Stimulated activated CD4-positive, alpha-beta T cell treated with anti-CD3 and anti-CD28 coated beads, Interleukin-15, amount 100 ng/mL, for 1 hour (primary cell): Measurements from ENCODE around the gene SLC16A2.

Experiments
- DNase-seq, 2 donors: peaks; one replicate each; pipeline ENCODE4 v3.0.0-alpha.2; 2020; ENCODE audit warnings: low read depth in 1 of 2, low spot score in 1 of 2

The SLC16A2 gene

DNA sequence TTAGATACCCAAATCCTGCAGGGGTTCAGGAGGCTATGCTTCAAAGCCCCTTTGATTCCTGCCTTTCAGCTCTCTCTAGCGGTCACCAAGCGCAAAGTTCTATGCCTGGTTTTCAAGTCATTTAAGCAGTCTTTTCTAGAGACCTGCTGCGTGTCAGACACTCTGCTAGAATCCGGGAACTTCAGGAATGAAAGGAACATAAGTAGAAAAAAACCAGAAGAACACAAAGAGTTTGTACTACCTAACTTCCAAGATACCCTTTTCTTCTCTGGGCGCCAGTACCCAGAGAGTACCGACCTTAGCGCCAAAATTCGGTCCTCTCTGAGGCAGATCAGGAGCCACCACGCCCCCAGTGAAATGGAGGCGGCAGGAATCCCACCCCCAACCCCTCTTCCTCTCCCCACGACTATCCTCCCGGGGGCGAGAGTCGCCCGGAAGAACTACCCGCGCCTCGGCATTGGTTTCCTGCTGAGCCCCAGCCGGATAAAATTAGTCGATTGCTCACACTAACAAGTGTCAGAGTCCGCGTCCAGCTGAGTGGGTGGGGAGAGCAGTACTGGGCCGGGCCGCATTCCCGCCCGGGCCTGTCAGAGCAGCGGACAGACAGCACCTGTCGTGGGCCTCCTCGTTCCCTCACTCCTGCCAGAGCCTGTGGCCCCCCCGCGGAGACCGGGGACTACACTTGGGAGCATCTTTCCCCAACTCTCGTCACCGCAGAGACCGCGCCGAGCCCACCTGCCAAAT lies 114.3 kb downstream of the SLC16A2 start:
- DNase-seq = no peak

- peak in 1 of 2 donors; percentile 4 for DNase-seq
Measured at GRCh38 chrX:74536152-74536831, 115.0 kb downstream of the SLC16A2 start.

DNA sequence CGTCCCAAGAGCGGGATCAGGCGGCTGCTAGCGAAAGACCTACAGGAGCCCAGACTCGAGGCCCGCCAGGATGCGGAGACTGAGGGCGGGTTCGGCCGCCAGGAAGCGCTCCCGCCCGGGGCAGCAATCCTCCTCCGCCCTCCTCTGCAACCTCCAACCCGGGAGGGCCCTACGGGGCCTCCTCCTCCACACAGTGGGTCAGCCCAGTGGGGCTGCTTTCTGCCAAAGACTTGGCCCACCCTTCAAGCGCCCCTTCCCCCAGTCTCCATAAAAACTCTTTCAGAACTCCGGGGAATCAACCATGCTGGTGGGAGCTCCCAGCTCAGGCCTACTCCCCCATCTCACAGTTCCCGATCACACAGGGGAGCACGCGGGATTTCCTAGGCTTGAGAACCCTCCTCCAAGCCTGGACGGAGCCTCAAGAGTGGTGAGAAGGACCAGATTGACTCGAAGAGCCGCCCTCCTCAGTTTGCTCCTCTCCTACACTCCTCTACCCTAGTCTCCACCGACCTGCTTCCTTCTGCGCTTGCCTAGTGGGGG lies 115.6 kb downstream of the SLC16A2 start:
- DNase-seq = no peak

DNA sequence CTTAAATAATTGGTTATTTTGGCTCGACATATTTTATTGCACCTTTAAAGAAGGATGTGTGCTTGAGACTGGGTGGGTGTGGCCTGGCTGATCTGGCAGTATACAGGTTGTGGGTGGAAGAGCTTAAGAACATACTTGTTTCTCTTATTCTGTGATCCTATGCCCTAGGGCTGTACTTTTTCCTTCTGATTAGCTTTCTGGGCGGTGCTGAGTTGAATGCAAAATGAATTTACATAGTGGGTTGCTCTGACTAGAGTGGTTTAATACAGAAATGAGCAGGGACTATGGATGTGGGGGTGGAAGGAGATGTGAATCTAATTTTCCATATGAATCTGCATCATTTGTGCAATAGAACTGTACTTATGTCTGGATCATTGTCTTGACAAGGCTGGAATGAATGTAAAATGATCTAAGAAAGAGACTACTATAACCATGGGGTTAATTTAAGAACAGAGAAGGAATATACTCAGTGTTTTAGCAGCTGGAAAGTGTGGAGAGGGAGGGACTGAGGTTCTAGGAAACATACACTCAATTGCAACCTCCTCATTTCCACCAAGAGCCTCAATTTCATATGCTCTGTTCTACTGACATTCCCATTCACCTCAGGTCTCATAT lies 119.4 kb downstream of the SLC16A2 start:
- DNase-seq = no peak

- DNase-seq = no peak
Measured at GRCh38 chrX:74545880-74546523, 124.7 kb downstream of the SLC16A2 start.

DNA sequence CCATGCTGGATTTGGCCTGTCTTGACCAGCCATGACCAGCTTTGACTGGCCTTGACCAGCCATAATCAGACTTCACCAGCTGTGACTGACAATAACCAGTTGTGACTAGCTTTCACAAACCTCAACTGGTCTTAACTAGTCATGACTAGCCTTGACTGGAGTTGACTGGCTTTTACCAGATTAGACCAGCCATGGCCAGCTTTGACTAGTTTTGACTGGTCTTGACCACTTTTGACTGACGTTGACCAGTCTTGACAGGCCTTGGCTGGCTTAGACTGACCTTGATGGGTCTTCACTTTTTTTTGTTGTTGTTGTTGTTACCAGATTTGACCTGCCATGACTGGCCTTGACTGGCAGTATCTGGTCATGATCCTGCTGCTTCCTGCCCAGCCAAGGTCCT lies 125.7 kb downstream of the SLC16A2 start:
- DNase-seq = no peak

DNA sequence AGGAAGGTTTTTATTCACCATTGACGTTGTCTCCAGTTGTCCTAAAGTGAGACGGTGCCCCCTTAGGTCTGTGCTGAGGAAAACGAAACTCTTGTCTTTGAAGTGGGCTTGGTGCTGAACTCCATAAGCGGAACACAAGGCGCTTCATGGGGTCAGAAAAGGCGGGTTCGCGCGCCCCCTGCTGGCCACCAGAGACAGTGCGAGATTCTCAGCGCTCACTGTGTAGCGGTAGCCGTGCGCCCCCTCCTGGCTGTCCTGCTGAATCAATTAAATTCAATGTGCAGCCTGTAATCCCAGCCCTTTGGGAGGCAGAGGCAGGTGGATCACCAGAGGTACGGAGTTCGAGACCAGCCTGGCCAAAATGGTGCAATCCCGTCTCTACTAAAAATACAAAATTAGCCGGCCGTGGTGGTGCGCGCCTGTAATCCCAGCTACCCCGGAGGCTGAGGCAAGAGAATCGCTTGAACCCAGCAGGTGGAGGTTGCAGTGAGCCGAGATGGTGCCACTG lies 129.1 kb downstream of the SLC16A2 start:
- DNase-seq = peak; percentile 56 to 67

GRCh38 chrX:74551934-74552333 lies 130.6 kb downstream of the SLC16A2 start:
- DNase-seq = no peak

- DNase-seq = no peak
Measured at GRCh38 chrX:74557378-74557777, 136.1 kb downstream of the SLC16A2 start.

GRCh38 chrX:74578137-74578536 lies 156.8 kb downstream of the SLC16A2 start:
- DNase-seq = no peak

DNA sequence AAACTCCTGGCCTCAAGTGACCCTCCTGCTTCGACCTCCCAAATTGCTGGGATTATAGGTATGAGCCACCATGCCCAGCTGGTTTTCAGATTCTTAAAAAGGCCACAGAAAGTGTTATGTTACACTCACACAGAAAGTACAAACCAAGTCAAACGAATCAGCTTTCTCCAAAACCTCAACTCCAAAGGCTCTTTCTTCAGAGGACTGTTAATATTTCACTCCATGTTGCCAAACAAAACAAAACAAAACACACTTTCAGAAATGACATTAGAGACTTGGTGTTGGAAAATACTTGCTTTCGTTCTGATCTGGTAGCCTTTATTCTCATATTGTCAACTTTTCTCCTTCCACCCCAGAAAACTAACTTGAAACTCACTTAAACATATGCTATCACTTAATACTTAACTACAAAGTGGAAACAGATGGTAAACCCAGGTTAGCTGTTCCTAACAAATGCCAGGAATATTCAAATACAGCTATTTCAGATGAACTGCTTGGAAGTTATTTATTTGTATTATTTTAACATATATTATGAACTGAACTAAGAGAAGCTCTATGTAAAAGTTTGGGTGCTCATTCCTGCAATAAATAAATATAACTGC lies 158.4 kb downstream of the SLC16A2 start:
- DNase-seq = no peak
